KMS-11 (cell line): ENCODE data around the gene HSP90AA1.

Experiments used
- H2AFZ ChIP-seq: fragments of 200-600 bp; sonication (generic); 2 replicates; pipeline ENCODE4 v1.6.1; 2016; ENCODE audit warnings: antibody characterized with exemption, mixed run types, low read depth
- H3K27ac ChIP-seq: fragments of 200-600 bp; sonication (generic); 2 replicates; pipeline ENCODE4 v1.6.1; 2016; ENCODE audit warnings: mild to moderate bottlenecking, mixed run types
- H3K27me3 ChIP-seq: fragments of 200-600 bp; sonication (generic); 2 replicates; pipeline ENCODE4 v1.6.1; 2017; ENCODE audit warnings: mild to moderate bottlenecking, low read depth, mixed run types, moderate library complexity; ENCODE audit not compliant: insufficient read depth
- H3K36me3 ChIP-seq: fragments of 200-600 bp; sonication (generic); 2 replicates; pipeline ENCODE4 v1.6.1; 2017; ENCODE audit warnings: mild to moderate bottlenecking, mixed run types; ENCODE audit not compliant: insufficient read depth
- H3K4me1 ChIP-seq: fragments of 200-600 bp; sonication (generic); 2 replicates; pipeline ENCODE4 v1.6.1; 2016; ENCODE audit warnings: mild to moderate bottlenecking, low read depth, mixed run types; ENCODE audit not compliant: poor library complexity, severe bottlenecking
- H3K4me2 ChIP-seq: fragments of 200-600 bp; sonication (generic); 2 replicates; pipeline ENCODE4 v1.7.0; 2016; ENCODE audit warnings: mild to moderate bottlenecking, mixed run types
- H3K4me3 ChIP-seq: fragments of 200-600 bp; sonication (generic); IDR thresholded peaks from 2 replicates; pipeline ENCODE4 v1.6.1; 2017; ENCODE audit warnings: low read depth, low read length, mixed read lengths; ENCODE audit not compliant: insufficient read depth
- H3K79me2 ChIP-seq: fragments of 200-600 bp; sonication (generic); 2 replicates; pipeline ENCODE4 v1.6.1; 2016; ENCODE audit warnings: low read depth, mixed run types; ENCODE audit not compliant: insufficient read depth
- H3K9ac ChIP-seq: fragments of 200-600 bp; sonication (generic); 2 replicates; pipeline ENCODE4 v1.6.1; 2016; ENCODE audit warnings: mild to moderate bottlenecking, mixed run types
- H4K20me1 ChIP-seq: fragments of 200-600 bp; sonication (generic); 2 replicates; pipeline ENCODE4 v1.6.1; 2016; ENCODE audit warnings: mild to moderate bottlenecking, mixed run types; ENCODE audit not compliant: insufficient read depth
- TF ChIP-seq, protein P1 (sequence below): fragments of 200-600 bp; sonication (generic); conservative IDR thresholded peaks from 2 replicates; pipeline ENCODE4 v1.6.1; 2017; ENCODE audit warnings: low read depth, mild to moderate bottlenecking, antibody characterized with exemption, low read length, moderate library complexity, mixed read lengths

The HSP90AA1 gene

DNA sequence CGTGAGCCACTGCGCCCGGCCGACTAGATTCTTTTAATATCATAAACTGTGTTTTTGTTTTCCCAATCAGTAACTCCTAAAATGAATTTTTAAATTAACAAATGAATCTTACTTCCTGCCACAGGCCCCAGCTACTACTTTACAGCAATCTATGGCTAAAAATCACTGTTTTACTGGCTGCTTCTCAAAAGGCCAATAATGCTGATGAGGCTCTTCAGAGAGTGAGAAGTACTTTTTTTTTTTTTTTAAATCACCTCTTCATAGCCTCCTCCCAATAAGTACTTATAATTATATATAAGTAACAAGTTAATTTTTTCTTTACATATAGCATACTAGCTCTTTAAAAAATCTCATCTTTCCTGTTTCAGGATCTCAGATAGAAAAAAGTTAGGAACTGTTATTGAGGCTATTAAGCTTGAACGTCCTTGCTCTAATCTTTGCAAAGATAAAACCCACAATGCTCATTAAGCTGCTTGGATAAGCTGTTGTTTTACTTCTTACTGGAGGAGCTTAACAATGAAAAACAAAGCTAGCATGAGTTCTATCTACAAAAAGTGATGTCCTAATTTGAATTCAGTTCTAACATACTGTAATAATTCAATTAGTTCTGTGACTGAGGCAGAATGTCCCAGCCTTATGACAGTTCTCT, 40.1 kb upstream of the HSP90AA1 start:
- H3K4me2 ChIP-seq, result no peak overlapping the region

DNA sequence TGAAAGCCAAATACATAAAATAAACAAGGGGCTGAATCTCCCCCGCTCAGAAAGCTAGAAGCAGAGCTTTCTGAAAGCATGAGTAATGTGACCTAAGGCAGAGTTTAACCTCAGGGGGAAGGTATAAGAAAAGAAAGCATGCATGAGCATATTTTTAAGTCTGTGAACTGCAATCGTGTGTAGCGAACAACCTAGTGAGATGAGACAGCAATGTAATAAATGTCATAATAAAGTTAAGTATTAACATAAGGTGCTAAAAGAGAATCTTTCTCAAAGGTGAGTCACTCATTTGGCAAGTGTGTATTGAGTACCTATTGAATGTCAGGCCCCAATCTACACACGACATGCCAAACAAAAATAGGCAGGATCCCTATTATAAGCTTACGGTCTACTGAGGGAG, 38.7 kb upstream of the HSP90AA1 start:
- no peaks in the 10 kb centered on the region for H3K79me2 ChIP-seq
- TF ChIP-seq, protein P1, sequence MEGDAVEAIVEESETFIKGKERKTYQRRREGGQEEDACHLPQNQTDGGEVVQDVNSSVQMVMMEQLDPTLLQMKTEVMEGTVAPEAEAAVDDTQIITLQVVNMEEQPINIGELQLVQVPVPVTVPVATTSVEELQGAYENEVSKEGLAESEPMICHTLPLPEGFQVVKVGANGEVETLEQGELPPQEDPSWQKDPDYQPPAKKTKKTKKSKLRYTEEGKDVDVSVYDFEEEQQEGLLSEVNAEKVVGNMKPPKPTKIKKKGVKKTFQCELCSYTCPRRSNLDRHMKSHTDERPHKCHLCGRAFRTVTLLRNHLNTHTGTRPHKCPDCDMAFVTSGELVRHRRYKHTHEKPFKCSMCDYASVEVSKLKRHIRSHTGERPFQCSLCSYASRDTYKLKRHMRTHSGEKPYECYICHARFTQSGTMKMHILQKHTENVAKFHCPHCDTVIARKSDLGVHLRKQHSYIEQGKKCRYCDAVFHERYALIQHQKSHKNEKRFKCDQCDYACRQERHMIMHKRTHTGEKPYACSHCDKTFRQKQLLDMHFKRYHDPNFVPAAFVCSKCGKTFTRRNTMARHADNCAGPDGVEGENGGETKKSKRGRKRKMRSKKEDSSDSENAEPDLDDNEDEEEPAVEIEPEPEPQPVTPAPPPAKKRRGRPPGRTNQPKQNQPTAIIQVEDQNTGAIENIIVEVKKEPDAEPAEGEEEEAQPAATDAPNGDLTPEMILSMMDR, result no peak
- H3K9ac ChIP-seq, result no peak overlapping the region
- no peak overlapping the region for H3K4me3 ChIP-seq
- no peaks in the 10 kb centered on the region for H3K36me3 ChIP-seq
- H3K4me1 ChIP-seq, result no peaks in the 10 kb centered on the region
- H3K4me2 ChIP-seq, result no peak overlapping the region
- no peak overlapping the region for H3K27ac ChIP-seq
- no peak overlapping the region for H2AFZ ChIP-seq
- H4K20me1 ChIP-seq, result no peaks in the 10 kb centered on the region
- no peaks in the 10 kb centered on the region for H3K27me3 ChIP-seq

More for the DNA sequence above, 40.1 kb upstream of the HSP90AA1 start:
- H3K4me1 ChIP-seq, result no peaks in the 10 kb centered on the region
- H3K9ac ChIP-seq, result no peak overlapping the region
- H3K36me3 ChIP-seq, result no peaks in the 10 kb centered on the region
- H3K4me3 ChIP-seq, result no peak overlapping the region
- no peak overlapping the region for H2AFZ ChIP-seq
- H4K20me1 ChIP-seq, result no peaks in the 10 kb centered on the region
- TF ChIP-seq, protein P1, result no peak
- H3K27me3 ChIP-seq, result no peaks in the 10 kb centered on the region
- no peak overlapping the region for H3K27ac ChIP-seq
- H3K79me2 ChIP-seq, result no peaks in the 10 kb centered on the region

DNA sequence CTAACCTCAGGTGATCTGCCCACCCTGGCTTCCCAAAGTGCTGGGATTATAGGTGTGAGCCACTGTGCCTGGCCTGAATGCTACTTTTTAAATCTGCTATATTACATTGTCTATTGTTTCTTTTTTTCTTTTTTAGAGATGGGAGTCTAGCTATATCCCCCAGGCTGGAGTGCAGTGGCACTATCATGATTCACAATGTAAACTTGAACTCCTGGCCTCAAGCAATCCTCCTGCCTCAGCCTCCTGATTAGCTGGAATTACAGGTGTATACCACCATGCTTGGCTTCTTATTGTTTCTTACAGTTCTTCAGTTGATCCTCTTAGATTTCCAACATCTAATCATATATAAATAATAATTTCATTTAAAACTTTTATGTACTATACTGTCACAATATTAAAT, 37.6 kb upstream of the HSP90AA1 start:
- H2AFZ ChIP-seq, result no peak overlapping the region
- TF ChIP-seq, protein P1, result no peak
- H3K4me3 ChIP-seq, result no peak overlapping the region
- no peaks in the 10 kb centered on the region for H3K27me3 ChIP-seq
- H4K20me1 ChIP-seq, result no peaks in the 10 kb centered on the region
- H3K36me3 ChIP-seq, result no peaks in the 10 kb centered on the region
- H3K4me1 ChIP-seq, result no peaks in the 10 kb centered on the region
- no peaks in the 10 kb centered on the region for H3K79me2 ChIP-seq
- H3K27ac ChIP-seq, result no peak overlapping the region
- no peak overlapping the region for H3K9ac ChIP-seq
- no peak overlapping the region for H3K4me2 ChIP-seq

DNA sequence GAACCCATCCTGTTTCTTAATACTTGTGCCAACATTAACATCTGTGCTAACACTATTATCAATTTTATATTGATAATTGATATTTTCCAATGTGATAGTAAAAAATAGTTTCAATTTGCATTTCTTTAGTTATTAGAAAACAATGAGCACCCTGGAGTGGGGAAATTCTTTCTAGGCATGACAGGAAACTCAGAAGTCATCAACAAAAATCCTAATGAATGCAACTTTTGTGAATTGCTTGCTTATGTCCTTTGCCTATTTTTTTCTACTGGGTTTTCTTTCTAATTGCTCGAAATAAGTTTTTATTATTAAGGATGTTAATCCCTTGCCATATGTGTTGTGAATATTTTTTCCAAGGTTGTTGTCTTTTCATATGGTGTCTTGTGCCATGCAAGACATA, 34.7 kb upstream of the HSP90AA1 start:
- Histone ChIP-seq H3K4me1 (no peaks in the 10 kb centered on the region), H2AFZ (no peak overlapping the region), H3K36me3 (no peaks in the 10 kb centered on the region), H3K4me3 (no peak overlapping the region), H4K20me1 (no peaks in the 10 kb centered on the region), H3K79me2 (no peaks in the 10 kb centered on the region), H3K4me2 (no peak overlapping the region), H3K27ac (no peak overlapping the region), H3K9ac (no peak overlapping the region), H3K27me3 (no peaks in the 10 kb centered on the region)
- TF ChIP-seq, protein P1, result no peak
